Astrocyte (in vitro differentiated cells and primary cell): ENCODE measurements around the gene TOP2A. TPM values are rescaled to one million over a fixed set of nuclear protein-coding genes. Genes with fewer than 3 reads are reported as not detected.

Experiments
- DNase-seq: peaks from one replicate; pipeline ENCODE4 v3.0.0-alpha.2; 2010; ENCODE audit warnings: low read depth
- FAIRE-seq: peaks from 2 replicates; lab custom pipeline; 2011; peaks lifted over from hg19 to GRCh38; lab: Jason Lieb, UNC
- H2AFZ ChIP-seq: 2 replicates; pipeline ENCODE4 v1.6.0; 2012; ENCODE audit warnings: low read depth, low read length, inconsistent platforms
- H3K27ac ChIP-seq: 2 replicates; pipeline ENCODE4 v1.5.1; 2011; ENCODE audit warnings: low read depth, low read length, inconsistent platforms
- H3K27me3 ChIP-seq: 2 replicates; pipeline ENCODE4 v1.6.0; 2011; ENCODE audit warnings: low read length, inconsistent platforms; ENCODE audit not compliant: insufficient read depth
- H3K36me3 ChIP-seq: 2 replicates; pipeline ENCODE4 v1.5.1; 2011; ENCODE audit warnings: low read length, inconsistent platforms; ENCODE audit not compliant: insufficient read depth
- H3K4me1 ChIP-seq: 2 replicates; pipeline ENCODE4 v1.5.1; 2011; ENCODE audit warnings: low read length, inconsistent platforms; ENCODE audit not compliant: insufficient read depth
- H3K4me2 ChIP-seq: 2 replicates; pipeline ENCODE4 v1.6.0; 2012; ENCODE audit warnings: low read length, inconsistent platforms
- H3K4me3 ChIP-seq: 2 replicates; pipeline ENCODE4 v1.5.1; 2011; ENCODE audit warnings: low read depth, mild to moderate bottlenecking, low read length, inconsistent platforms; ENCODE audit not compliant: insufficient read depth
- H3K79me2 ChIP-seq: 2 replicates; pipeline ENCODE4 v1.6.0; 2012; ENCODE audit warnings: mild to moderate bottlenecking, low read length, inconsistent platforms; ENCODE audit not compliant: insufficient read depth
- H3K9ac ChIP-seq: 2 replicates; pipeline ENCODE4 v1.6.0; 2012; ENCODE audit warnings: mild to moderate bottlenecking, low read length, inconsistent platforms
- H3K9me3 ChIP-seq: 2 replicates; pipeline ENCODE4 v1.5.1; 2012; ENCODE audit warnings: low read depth, mild to moderate bottlenecking, low read length, inconsistent platforms; ENCODE audit not compliant: insufficient read depth
- H4K20me1 ChIP-seq: 2 replicates; pipeline ENCODE4 v1.6.0; 2012; ENCODE audit warnings: low read length, inconsistent platforms; ENCODE audit not compliant: insufficient read depth
- H3K27ac Mint-ChIP-seq: one replicate; pipeline ENCODE4 v1.8.0; 2021; ENCODE audit warnings: mild to moderate bottlenecking, mixed read lengths; ENCODE audit not compliant: unreplicated experiment
- H3K27me3 Mint-ChIP-seq: one replicate; pipeline ENCODE4 v1.8.0; 2021; ENCODE audit warnings: low read depth, mixed read lengths; ENCODE audit not compliant: unreplicated experiment
- H3K36me3 Mint-ChIP-seq: one replicate; pipeline ENCODE4 v1.8.0; 2021; ENCODE audit warnings: low read depth, mixed read lengths; ENCODE audit not compliant: unreplicated experiment
- H3K4me1 Mint-ChIP-seq: one replicate; pipeline ENCODE4 v1.8.0; 2021; ENCODE audit warnings: low read depth, mixed read lengths; ENCODE audit not compliant: unreplicated experiment
- H3K4me3 Mint-ChIP-seq: one replicate; pipeline ENCODE4 v1.8.0; 2021; ENCODE audit warnings: mild to moderate bottlenecking, moderate library complexity, mixed read lengths; ENCODE audit not compliant: unreplicated experiment
- H3K9me3 Mint-ChIP-seq: one replicate; pipeline ENCODE4 v1.8.0; 2021; ENCODE audit warnings: mild to moderate bottlenecking, mixed read lengths; ENCODE audit not compliant: unreplicated experiment
- EZH2 ChIP-seq: IDR thresholded peaks from 2 replicates; pipeline ENCODE4 v1.6.1; 2012; ENCODE audit warnings: mild to moderate bottlenecking, low read length, inconsistent platforms; ENCODE audit not compliant: insufficient read depth
- total RNA-seq: library from RNA; stranded (reverse); gene quantifications from 2 replicates; pipeline ENCODE4 v1.2.1, GENCODE V29; 2021
- TF ChIP-seq, protein P1 (sequence below): IDR thresholded peaks from 2 replicates; pipeline ENCODE4 v1.5.1; 2011; ENCODE audit warnings: low read depth, mild to moderate bottlenecking, inconsistent platforms, low read length, moderate library complexity; ENCODE audit not compliant: insufficient read depth

The TOP2A gene
- total RNA-seq, 1 donor from 2014 or later = 12.6 TPM

DNA sequence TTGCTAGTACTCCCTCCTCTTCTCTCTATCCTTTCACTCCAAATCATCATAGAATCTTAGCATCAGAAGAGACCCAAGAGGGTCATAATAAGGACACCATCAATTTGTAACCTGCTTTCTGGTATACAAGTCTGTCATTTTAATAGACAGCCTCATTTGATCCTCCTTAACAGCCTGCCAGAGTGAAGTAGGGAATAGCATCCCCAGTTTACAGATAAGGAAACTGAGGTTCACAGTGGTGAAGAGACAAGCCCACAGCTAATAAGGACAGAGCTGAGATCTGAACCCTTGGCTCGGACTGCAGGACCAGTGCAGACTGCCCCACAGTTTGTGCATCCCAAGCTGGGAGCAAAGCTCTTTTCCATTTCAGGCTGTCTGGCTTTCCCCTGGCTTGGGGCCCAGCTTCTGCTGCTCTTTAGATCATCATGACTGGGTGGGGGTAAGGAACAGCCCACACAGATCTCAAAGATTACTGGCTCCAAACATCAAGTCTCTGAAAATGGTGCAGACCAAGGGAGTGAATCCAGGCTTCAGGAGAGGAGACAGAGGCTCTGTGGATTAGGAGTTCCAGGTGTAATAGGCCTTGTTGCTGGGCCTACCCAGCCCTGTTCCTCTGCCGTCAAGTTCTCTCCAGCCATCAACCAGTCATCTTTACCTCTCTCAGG lies 15.3 kb upstream of the TOP2A start:
- H3K27ac ChIP-seq = no peak overlapping the region
- H3K4me3 ChIP-seq = no peak overlapping the region
- no peak overlapping the region for H3K27ac Mint-ChIP-seq
- no peak for FAIRE-seq
- TF ChIP-seq EZH2 = no peak
- TF ChIP-seq, protein P1, sequence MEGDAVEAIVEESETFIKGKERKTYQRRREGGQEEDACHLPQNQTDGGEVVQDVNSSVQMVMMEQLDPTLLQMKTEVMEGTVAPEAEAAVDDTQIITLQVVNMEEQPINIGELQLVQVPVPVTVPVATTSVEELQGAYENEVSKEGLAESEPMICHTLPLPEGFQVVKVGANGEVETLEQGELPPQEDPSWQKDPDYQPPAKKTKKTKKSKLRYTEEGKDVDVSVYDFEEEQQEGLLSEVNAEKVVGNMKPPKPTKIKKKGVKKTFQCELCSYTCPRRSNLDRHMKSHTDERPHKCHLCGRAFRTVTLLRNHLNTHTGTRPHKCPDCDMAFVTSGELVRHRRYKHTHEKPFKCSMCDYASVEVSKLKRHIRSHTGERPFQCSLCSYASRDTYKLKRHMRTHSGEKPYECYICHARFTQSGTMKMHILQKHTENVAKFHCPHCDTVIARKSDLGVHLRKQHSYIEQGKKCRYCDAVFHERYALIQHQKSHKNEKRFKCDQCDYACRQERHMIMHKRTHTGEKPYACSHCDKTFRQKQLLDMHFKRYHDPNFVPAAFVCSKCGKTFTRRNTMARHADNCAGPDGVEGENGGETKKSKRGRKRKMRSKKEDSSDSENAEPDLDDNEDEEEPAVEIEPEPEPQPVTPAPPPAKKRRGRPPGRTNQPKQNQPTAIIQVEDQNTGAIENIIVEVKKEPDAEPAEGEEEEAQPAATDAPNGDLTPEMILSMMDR = no peak
- no peaks in the 10 kb centered on the region for H4K20me1 ChIP-seq
- H3K27me3 ChIP-seq = no peaks in the 10 kb centered on the region
- H3K4me2 ChIP-seq = peak overlapping the region; percentile 8
- no peaks in the 10 kb centered on the region for H3K36me3 Mint-ChIP-seq
- H2AFZ ChIP-seq = no peak overlapping the region
- H3K27me3 Mint-ChIP-seq = peaks cover 14% of the 10 kb centered on the region
- no peaks in the 10 kb centered on the region for H3K9me3 ChIP-seq
- H3K9ac ChIP-seq = no peak overlapping the region
- H3K4me1 ChIP-seq = no peaks in the 10 kb centered on the region
- no peaks in the 10 kb centered on the region for H3K36me3 ChIP-seq
- no peak overlapping the region for H3K4me3 Mint-ChIP-seq
- H3K9me3 Mint-ChIP-seq = peaks cover 9% of the 10 kb centered on the region
- peaks cover 3% of the 10 kb centered on the region for H3K4me1 Mint-ChIP-seq
- no peaks in the 10 kb centered on the region for H3K79me2 ChIP-seq
- DNase-seq = peak; percentile 70

DNA sequence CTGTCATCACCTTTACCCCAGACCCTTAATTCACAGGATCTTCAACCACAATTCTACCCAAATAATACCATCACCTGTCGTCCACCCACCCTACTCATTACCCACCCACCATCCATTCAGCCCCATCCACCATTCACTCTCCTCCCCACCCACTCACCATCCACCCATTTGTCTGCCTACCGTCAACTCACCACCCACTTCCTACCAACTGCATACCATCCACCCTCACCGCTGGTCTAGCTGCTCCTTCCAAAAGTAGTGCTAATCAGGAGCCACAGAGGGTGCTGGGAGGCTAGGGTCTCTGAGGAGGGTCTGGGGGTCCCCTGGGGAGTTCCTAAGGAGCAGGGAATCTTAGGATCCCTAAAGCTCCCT lies 13.5 kb upstream of the TOP2A start:
- no peak overlapping the region for H3K4me2 ChIP-seq
- H3K36me3 Mint-ChIP-seq = peaks cover 2% of the 10 kb centered on the region
- no peaks in the 10 kb centered on the region for H3K4me1 Mint-ChIP-seq
- no peak for TF ChIP-seq EZH2
- TF ChIP-seq, protein P1 = no peak
- no peaks in the 10 kb centered on the region for H3K79me2 ChIP-seq
- no peak overlapping the region for H3K27ac ChIP-seq
- H3K4me1 ChIP-seq = no peaks in the 10 kb centered on the region
- DNase-seq (no peak), FAIRE-seq (no peak)
- H4K20me1 ChIP-seq = no peaks in the 10 kb centered on the region
- H2AFZ ChIP-seq = no peak overlapping the region
- no peak overlapping the region for H3K4me3 ChIP-seq
- no peak overlapping the region for H3K4me3 Mint-ChIP-seq
- no peaks in the 10 kb centered on the region for H3K27me3 ChIP-seq
- H3K9me3 Mint-ChIP-seq = peaks cover 13% of the 10 kb centered on the region
- H3K9ac ChIP-seq = no peak overlapping the region
- peaks cover 17% of the 10 kb centered on the region for H3K27me3 Mint-ChIP-seq
- H3K36me3 ChIP-seq = no peaks in the 10 kb centered on the region
- no peaks in the 10 kb centered on the region for H3K9me3 ChIP-seq
- no peak overlapping the region for H3K27ac Mint-ChIP-seq
